GM21529 (cell line): ENCODE measurements around the gene RALY.

ENCODE experiments used
- ATAC-seq: cut with Tn5 transposase; IDR thresholded peaks from one replicate; pipeline ENCODE4 v1.9.1; 2021; ENCODE audit not compliant: unreplicated experiment

RALY gene

GRCh38 chr20:34047010-34047687, 53.4 kb downstream of the RALY start:
- ATAC-seq = no peak

- no peak for ATAC-seq
These were observed 54.2 kb downstream of the RALY start for GRCh38 chr20:34047917-34048316.

- no peak for ATAC-seq
These were observed 55.7 kb downstream of the RALY start for GRCh38 chr20:34049389-34049788.

GRCh38 chr20:34049897-34050695, 56.4 kb downstream of the RALY start:
- no peak for ATAC-seq

GRCh38 chr20:34052414-34052813, 58.7 kb downstream of the RALY start:
- no peak for ATAC-seq

GRCh38 chr20:34055290-34055689, 61.6 kb downstream of the RALY start:
- ATAC-seq = no peak

- ATAC-seq = no peak
These were observed 65.1 kb downstream of the RALY start for GRCh38 chr20:34058831-34059230.

GRCh38 chr20:34060970-34061369, 67.3 kb downstream of the RALY start:
- no peak for ATAC-seq

- peak; percentile 60 for ATAC-seq
These were observed 68.0 kb downstream of the RALY start for GRCh38 chr20:34061695-34062094.

- no peak for ATAC-seq
These were observed 69.1 kb downstream of the RALY start for GRCh38 chr20:34062570-34063482.

GRCh38 chr20:34064286-34064685, 70.6 kb downstream of the RALY start:
- no peak for ATAC-seq

GRCh38 chr20:34065260-34065659, 71.5 kb downstream of the RALY start:
- no peak for ATAC-seq

- ATAC-seq = no peak
These were observed 72.9 kb downstream of the RALY start for GRCh38 chr20:34066476-34067090.

- ATAC-seq = no peak
These were observed 74.3 kb downstream of the RALY start for GRCh38 chr20:34068001-34068400.

- peak; percentile 83 for ATAC-seq
These were observed 75.8 kb downstream of the RALY start for GRCh38 chr20:34069341-34070078.

- ATAC-seq = no peak
These were observed 76.3 kb downstream of the RALY start for GRCh38 chr20:34070079-34070439.

GRCh38 chr20:34070859-34071258, 77.1 kb downstream of the RALY start:
- no peak for ATAC-seq

- no peak for ATAC-seq
These were observed 78.4 kb downstream of the RALY start for GRCh38 chr20:34072076-34072475.

- no peak for ATAC-seq
These were observed 79.1 kb downstream of the RALY start for GRCh38 chr20:34072778-34073177.

- no peak for ATAC-seq
These were observed 80.5 kb downstream of the RALY start for GRCh38 chr20:34074101-34074760.
